ENCODE results near the gene CPSF4L. TPM values are rescaled to one million over a fixed set of nuclear protein-coding genes. Genes with fewer than 3 reads are reported as not detected.
A peak's percentile ranks its signal among the peaks of the same experiment; 100 is the strongest.

The CPSF4L gene
- total and polyA plus RNA-seq, 2 donors (not counting 3 experiments of a cell fraction or from before 2014, with no cell fraction given) = not detected

- Histone ChIP-seq H3K27me3 (ENCODE audit: control insufficient read depth in 2 of 2, insufficient read depth in 2 of 2, low read length in 2 of 2) (no peaks in the 10 kb centered on the region), H4K20me1 (replicated peaks; ENCODE audit: control insufficient read depth, extremely low read depth, insufficient read depth, low read length) (no peaks in the 10 kb centered on the region), H3K79me2 (ENCODE audit: control insufficient read depth, insufficient read depth, low read length) (peaks cover 1% of the 10 kb centered on the region), H3K9me1 (replicated peaks; ENCODE audit: control insufficient read depth, extremely low read depth, insufficient read depth, low read length) (no peaks in the 10 kb centered on the region), H3K36me3 (ENCODE audit: control insufficient read depth in 2 of 2, extremely low read depth in 1 of 2, insufficient read depth in 2 of 2, low read length in 2 of 2) (peaks cover 10 to 28% of the 10 kb centered on the region in 2 experiments), H3K4me1 (ENCODE audit: control insufficient read depth, extremely low read depth, insufficient read depth, low read length) (no peaks in the 10 kb centered on the region), H3K9ac (replicated peaks; ENCODE audit: extremely low read depth, insufficient read depth, low read length) (no peak overlapping the region), H2AFZ (ENCODE audit: low read depth, low read length) (no peak overlapping the region), H3K4me3 (replicated peaks in 1 of 3; ENCODE audit: insufficient read depth in 1 of 3, low read depth in 1 of 3, low read length in 3 of 3) (no peak overlapping the region), H3K4me2 (ENCODE audit: insufficient read depth, low read length) (no peak overlapping the region), H3K27ac (ENCODE audit: insufficient read depth, low read depth, low read length) (no peak overlapping the region), H3K9me3 (replicated peaks; ENCODE audit: control insufficient read depth, insufficient read depth, low read length) (no peaks in the 10 kb centered on the region)
- intact Hi-C loops (cut with micrococcal nuclease) (no loop called here), dilution Hi-C loops (cut with MboI; ENCODE audit: extremely low pct_ligation_motif_present, low sequenced_read_pairs) (no loop called here)
- no peak for DNase-seq (ENCODE audit: low read depth, low spot score)
- FAIRE-seq = peak; percentile 61
- ChIA-PET POLR2A (no interaction called here), CTCF (interaction anchor here (0.9 kb wide), 2 partner anchors 22 to 484 kb away, joined by 3 to 5 read pairs; a partner anchor contains a TSS)
- TF ChIP-seq GATA2 (IDR thresholded peaks at IDR 0.05; ENCODE audit: insufficient read depth, insufficient read length, low read depth, low read length) (no peak), EZH2 (IDR thresholded peaks at IDR 0.05; ENCODE audit: borderline replicate concordance, low read depth, low read length, severe bottlenecking) (no peak), CTCF (IDR thresholded peaks at IDR 0.05; ENCODE audit: extremely low read depth in 1 of 2, insufficient read depth in 1 of 2, low read depth in 1 of 2, low read length in 2 of 2) (peak; percentile 13 to 21), POLR2AphosphoS5 (IDR thresholded peaks at IDR 0.05; ENCODE audit: insufficient read depth, low read depth, low read length) (no peak)
- TF ChIP-seq, protein P1, sequence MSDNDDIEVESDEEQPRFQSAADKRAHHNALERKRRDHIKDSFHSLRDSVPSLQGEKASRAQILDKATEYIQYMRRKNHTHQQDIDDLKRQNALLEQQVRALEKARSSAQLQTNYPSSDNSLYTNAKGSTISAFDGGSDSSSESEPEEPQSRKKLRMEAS (IDR thresholded peaks at IDR 0.05; ENCODE audit: insufficient read depth, insufficient read length) = no peak
- no TSS peak for BruUV-seq (replicated peaks)
Measured at GRCh38 chr17:73210002-73210678, 51.5 kb downstream of the CPSF4L start.

Measured in endothelial cell of umbilical vein (primary cell).